Fibroblast of peridontal ligament (primary cell): ENCODE measurements around the gene ACSF3.

ENCODE experiments used
- DNase-seq: peaks from one replicate; pipeline ENCODE4 v3.0.0-alpha.2; 2010; ENCODE audit errors: extremely low read depth

The ACSF3 gene

DNA sequence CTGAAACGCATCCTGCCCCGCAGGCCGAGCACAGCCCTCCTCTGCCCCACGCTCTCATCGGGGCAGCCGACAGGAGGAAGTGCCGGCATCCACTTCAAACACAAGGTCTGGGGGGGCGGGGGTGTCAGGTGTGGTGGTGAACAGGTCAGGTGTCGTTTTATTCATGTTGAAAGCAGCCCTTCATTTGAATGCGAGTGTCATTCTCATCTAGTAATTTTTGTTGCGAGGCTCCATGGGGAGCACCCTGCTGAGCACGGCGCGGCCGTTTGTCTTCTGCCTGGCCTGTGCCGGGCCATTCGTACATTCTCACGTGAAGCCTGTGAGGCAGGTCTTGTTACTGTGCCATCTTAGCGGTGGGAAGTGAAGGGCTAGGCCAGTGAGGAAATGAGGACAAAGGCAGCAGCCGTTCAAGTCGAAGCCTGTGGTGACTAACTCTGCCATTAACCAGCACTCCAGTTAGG is 1.9 kb downstream of the ACSF3 start:
- DNase-seq, result no peak

DNA sequence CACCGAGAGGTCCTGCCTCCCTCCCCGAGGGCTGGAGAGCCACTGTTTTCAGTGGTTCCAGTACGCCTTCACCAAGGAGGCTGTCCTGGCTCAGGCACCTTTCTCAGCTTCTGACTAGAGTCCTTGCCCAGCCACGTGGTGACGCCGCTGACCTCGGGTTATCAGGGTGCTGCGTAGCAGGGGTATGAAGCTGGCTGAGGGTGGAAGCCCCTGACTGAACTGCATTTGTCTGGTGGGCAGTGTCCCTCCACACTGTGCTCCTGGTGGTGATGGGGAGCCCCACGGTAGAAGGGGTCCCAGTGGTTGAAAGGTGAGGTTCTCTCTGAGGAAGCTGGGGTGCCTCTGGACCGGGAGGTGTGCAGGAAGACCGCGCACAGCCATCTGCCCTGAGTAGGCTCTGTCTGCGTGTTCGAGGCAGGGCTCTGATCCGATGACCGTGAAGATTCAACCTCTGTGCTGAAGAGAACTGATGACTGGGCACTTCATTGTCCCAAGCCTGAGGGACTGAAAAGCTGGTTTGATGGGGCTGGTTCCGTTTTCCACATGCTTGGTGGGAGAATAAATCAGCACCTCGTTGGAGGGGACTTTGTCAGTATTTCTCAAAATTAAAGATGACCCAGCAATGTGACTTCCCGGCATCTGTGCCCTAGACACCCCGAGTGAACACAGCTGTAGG is 2.5 kb downstream of the ACSF3 start:
- no peak for DNase-seq

DNA sequence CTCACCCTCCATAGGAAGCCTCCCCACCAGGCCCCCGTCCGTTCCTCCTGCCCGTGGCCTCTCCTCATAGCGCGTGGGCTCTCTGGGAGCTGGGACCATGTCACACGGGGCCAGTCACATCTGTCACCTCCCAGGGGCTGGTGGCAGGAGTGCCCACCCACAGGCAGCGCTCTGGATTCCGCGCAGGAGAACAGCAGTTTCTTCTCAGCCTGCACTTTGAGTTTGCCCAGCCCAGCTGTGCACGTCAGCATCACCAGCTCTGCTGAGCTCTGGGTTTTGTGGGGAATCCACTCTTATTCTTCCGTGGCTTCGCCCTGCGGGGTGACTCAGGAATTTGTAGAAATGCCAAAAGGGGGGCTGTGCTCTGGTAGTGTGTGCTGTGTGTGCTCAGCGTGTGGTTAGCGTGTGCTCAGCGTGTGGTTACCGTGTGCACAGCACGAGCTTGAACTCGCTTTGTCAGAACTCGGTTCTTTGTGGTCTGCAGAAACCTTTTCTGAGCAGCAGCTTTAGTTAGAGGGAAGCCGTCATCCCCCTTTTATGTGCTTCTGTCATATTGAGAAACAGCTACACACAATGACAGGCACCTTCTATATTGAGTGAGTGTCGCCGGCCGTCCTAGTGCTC is 3.2 kb downstream of the ACSF3 start:
- no peak for DNase-seq

DNA sequence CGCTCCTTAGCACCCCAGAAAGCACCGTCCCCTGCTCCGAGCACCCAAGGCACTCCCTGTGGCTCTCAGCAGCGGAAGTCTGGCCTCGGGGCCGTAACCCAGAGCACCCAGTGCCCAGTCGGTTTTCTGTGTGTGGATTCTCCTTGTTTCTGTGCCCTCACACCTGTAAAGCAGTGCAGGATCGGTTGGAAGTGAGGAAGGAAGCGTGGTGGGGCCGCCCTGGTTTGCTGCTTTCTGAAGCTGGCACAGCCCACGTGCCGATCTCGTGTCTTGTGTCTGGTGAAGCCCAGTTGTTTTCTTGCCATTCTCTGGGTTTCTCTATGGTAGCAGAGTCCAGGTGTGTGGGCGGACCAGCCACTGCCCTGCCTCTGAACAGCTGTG is 3.7 kb downstream of the ACSF3 start:
- no peak for DNase-seq

DNA sequence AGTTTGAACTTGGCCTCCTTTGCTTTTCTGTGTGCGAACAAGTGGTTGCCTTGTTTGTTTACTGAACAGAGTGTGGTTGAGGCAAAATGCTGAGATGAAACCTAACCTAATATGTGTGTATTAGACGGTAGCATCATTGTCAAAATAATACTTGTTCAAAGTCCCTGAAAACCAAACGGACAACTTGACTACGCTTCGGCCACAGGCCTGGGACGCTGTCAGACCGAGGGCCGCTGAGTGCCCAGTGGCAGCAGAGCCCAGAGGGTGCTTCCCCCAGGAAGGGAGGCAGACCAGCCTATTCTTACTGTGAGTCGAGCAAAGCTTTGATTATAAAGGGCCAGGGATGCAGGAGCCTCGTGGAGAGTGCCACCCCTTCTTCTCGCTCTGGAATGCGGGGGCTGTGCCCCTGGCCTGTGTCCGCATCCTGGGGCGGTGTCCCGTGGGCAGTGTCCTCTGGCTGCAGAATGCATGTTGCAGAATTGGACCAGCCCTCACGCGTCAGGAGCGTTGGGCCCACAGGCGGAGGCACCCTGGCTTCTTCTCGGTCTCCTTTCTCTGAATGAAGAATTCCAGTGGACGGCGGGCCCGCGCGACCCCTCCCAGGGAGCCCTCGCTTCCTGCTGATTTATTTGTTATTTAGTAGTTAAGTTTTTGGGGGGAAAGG is 5.2 kb downstream of the ACSF3 start:
- DNase-seq, result no peak

DNA sequence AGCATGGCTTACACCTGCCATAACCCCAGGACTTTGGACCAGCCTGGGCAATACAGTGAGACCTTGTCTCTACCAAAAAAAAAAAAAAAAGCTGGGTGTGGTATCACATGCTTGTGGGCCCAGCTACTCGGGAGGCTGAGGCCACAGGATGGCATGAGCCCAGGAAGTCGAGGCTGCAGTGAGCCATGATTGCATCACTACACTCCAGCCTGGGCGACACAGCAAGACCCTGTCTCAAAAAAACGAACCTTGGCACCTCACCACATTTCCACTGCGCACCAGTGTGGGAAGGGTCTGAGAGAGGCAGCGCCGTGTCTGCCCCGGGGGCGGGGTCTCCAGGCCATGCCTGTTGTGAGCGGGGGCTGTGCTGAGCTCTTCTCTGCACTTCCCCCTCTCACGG is 6.3 kb downstream of the ACSF3 start:
- DNase-seq, result peak; percentile 25

DNA sequence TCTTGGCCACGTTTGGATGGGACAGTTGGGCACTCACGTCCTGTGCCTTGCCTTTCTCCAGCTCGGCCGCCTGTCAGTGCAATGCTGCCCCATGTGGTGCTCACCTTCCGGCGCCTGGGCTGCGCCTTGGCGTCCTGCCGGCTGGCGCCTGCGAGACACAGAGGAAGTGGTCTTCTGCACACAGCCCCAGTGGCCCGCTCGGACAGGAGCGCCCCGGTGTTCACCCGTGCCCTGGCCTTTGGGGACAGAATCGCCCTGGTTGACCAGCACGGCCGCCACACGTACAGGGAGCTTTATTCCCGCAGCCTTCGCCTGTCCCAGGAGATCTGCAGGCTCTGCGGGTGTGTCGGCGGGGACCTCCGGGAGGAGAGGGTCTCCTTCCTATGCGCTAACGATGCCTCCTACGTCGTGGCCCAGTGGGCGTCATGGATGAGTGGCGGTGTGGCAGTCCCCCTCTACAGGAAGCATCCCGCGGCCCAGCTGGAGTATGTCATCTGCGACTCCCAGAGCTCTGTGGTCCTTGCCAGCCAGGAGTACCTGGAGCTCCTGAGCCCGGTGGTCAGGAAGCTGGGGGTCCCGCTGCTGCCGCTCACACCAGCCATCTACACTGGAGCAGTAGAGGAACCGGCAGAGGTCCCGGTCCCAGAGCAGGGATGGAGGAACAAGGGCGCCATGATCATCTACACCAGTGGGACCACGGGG is 7.1 kb downstream of the ACSF3 start:
- DNase-seq, result no peak

DNA sequence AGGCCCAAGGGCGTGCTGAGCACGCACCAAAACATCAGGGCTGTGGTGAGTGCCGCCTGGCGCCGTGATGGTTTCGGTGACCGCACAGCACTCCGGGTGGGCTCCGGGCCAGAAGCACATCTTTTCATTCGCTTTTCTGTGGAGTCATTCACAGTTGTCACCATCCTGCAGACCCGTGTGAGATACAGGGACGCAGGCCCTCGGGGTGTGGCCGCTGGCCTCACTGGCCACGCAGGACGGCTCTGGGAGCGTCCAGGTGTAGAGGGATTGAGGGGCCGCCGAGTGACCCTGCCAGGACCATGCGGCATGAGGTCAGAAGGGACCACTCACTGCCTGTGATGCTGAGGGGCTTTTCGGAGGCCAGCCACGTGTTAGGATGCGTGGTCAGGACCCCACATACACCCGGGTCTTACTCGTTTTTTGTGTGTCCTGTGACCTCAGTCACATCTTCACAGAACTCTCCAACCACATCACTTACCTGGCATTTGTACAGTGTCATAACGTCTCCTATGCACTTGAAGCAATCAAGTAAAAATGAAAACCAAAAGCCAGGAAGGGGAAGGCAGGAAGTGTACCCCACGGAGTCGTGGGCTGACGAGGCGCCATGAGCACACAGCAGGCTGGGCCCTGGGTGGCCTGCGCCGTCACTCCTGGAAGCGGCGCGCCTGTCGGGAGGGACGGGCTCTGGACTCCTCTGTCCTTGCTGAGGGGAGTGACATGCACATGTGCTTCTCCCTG is 7.8 kb downstream of the ACSF3 start:
- no peak for DNase-seq

DNA sequence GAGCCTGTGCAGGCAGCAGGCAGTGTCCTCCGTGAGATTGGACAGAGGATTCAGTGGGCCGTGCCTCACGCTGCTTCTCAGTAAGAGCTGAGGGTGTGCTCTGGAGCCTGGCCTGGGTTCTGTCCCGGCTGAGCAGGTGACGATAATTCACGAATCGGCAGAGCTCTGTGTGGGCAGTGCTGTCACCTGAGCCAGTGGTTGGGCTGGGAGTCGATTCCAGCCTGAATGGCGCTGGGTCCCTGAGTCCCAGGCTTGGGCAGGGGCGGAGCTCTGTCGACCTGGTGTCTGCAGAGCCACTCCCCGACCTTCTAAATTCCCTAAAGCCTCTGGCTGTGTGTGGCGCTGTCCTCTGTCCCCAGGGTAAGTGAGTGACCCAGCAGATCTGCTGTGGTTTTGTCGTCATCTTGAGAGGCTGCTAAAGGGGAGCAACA is 8.4 kb downstream of the ACSF3 start:
- no peak for DNase-seq

DNA sequence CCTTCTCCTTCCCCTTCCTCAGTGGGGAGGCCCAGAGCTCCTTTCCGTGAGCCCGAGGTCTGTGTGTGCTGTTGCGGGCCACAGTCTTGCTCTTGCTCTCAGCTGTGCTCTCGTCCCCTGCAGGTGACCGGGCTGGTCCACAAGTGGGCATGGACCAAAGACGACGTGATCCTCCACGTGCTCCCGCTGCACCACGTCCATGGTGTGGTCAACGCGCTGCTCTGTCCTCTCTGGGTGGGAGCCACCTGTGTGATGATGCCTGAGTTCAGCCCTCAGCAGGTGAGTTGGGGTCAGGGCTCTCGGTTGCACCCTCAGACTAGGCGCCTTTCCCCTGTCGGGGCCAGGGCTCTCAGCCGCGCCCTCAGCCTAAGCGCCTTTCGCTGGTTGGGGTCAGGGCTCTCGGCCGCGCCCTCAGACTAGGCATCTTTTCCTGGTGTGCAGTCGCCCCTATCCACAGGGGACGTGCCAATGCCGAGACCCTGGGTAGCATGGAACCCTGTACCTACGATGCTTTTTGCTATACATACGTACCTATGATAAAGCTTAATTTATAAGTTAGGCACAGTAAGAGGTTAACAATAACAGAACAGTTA is 8.9 kb downstream of the ACSF3 start:
- no peak for DNase-seq

DNA sequence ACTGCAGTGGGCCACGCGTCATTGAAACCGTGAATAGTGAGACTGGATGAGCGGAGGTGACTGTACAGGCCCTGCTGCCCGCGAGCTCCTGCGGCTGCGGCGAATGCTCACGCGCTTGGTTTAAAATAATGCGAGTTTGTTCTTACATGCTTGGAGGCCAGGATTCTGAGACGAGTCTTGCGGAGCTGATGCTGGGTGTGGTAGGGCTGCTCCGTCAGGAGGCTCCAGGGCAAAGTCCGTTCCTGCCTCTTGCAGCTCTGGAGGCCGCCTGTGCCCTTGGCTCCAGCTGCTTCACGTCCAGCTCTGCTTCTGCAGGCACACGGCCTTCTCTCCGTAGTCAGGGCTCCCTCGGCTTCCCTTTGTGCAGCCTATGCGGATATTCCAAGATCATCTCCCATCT is 9.5 kb downstream of the ACSF3 start:
- DNase-seq, result no peak

DNA sequence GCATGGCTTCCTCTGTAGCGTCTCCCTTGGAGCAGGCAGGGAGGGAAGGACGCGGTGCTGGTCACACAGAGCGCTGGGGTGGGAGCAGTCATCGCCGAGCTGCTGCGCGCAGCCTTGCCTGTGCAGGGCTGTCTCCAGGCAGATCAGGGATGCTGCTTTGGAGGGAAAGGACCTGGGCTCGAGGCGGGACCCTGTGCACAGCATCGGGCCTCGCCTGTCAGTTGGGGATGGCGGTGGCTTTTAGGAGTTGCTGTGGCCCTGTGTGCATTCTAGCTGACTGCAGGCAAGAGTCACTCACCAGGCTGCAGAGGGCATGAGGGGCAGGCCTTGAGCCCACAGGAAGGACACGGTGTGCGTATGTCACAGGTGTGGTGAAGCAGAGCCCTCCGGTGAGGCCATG is 10.1 kb downstream of the ACSF3 start:
- DNase-seq, result no peak

DNA sequence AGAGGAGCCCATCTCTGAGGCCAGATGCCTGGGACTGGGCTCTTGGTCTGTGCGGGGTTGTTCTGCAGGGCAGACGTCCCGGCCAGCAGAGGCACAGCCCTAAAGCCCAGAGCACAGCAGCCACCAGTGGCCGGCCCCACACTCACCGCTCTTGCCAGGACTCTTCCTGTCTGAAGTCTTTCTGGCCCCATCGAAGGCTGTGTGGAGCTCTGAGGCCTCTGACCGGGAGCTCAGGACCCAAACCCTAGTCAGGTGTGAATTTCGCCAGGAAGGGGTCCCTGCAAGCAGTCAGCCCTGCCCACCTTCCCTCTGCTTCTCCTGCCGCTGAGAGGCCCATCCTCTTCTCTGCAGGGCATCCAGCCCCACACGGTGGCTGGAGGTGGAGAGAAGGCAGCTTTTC is 10.7 kb downstream of the ACSF3 start:
- no peak for DNase-seq

DNA sequence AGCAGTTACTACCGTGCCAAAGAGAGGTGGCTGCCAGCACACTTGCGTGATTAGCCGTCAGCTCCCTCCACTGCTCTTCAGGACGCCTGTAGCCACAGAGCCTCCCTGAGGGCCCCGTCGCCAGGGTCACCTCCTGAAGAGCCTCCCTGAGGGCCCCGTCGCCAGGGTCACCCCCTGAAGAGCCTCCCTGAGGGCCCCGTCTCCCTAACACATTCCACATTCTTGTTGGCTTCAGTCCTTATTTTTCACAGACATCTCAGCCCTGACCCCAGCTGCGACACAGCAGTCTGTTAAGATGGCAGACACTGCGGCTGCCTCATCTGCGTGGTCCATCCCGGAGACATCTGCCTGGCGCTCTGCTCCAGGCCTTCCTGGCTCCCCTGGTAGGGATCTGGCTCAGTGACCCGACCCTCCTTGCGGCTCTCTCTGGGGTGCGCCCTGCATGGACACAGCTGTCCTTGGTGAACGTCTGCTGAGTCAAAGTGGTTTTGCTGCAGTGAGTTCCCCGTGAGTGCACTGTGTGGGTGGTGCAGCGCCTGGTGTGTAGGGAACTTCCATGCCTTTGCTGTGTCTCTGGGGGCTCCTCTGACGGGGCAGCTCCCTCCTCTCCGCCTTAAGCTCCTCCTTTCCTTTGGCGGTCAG is 11.4 kb downstream of the ACSF3 start:
- no peak for DNase-seq

DNA sequence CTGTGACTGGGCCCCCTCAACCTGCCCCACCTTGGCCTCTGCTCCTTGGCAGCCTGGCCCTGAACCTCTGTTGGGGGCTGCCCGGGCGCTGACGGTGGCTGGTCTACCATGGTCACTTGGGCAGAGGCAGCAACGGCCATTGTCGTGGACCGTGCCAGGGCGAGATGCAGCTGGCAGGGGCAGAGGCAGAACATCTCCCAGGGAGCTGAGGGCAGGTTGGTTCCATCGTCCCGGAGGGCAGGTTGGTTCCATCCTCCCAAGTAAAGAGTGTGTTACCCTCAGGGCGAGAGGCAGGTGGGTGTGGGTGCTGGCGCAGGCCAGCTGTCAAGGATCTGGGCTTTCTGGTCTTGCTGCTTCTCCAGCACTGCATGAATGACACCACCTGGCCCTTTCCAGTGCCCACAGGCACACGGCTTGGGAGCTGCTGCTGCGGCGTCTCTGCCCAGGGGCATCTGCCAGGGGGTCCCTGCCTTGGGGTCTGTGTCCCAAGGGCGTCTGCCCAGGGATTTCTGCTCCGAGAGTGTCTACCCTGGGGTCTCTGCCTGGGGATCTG is 12.0 kb downstream of the ACSF3 start:
- DNase-seq, result no peak

DNA sequence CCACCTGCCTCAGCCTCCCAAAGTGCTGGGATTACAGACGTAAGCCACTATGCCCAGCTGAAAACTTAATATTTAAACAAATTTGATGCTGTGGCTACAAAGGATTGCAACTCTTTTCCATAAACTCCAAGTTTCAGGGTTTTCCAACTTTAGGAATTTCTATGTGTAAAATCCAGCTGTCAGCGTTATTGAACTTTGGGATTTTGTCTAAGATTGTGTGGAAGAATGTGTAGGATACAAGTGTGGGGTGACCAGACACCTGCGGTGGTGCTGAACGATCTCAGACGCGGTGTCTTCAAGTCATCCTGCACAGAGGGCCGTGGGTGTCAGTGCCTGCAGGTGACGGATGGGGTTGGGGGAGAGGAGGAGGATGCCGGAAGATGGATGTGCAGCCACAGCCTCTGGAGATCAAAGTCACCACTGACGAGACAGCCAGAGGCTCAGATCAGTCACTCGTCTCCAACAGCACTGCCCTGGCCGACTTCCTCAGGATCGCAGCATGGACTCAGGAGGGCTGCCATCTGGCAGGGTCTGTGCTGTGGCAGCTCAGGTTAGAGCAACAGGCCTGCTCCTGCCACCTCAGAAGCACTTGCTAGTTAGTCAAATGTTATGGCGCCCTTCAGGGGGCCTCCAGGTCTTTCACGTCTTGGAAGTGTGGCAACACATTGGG is 13.0 kb downstream of the ACSF3 start:
- DNase-seq, result no peak

DNA sequence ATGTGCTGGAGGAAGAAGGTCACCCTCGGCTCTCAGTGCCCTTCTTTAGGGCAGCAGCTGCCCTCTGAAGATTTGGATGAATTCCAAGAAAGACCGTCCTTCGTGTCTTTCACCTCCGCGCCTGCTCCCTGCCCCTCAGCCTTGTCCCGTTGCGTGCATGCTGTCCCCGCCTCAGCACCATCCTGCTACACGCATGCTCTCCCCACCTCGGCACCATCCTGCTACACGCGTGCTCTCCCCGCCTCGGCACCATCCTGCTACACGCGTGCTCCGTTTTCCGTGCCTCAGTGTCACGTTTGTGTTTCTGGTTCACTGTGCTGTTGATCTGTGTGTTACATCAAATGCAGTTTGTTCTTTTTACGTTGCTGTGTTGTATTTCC is 13.5 kb downstream of the ACSF3 start:
- DNase-seq, result no peak

DNA sequence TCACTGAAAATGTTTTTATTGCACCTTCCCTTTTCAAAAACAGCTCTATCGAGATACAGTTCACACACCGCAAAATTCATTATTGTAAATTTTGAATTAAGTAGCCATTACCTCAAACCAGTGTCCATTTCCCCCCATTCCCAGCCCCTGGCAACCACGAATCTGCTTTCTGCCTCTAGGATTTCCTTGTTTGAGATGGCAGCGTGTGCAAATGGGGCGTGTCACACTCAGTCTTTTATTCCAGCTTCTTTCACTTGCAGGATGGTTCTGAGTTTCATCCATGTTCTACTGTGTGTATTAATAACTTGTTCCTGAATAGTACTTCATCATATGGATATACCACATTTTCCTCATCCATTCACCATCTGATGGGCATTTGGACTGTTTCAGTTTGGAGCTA is 14.8 kb downstream of the ACSF3 start:
- no peak for DNase-seq

DNA sequence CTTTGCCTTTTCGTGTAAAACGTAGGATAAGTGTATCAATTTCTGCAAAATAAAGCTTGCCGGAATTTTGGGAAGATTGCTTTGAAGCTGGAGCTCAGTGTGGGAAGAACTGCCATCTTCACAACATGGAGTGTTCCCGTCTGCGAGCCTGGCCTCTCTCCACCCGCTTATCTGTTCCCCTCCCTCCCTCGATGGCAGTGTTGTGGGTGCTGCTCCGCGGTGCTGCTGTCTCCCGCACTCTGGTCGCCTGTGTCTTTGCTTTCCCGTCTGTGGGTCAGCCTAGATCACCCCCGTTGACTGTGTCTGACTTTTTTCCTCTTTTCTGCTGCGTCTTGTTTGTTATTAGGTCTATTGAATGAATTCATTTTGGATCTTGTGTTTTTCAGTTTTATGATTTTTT is 17.0 kb downstream of the ACSF3 start:
- DNase-seq, result no peak

DNA sequence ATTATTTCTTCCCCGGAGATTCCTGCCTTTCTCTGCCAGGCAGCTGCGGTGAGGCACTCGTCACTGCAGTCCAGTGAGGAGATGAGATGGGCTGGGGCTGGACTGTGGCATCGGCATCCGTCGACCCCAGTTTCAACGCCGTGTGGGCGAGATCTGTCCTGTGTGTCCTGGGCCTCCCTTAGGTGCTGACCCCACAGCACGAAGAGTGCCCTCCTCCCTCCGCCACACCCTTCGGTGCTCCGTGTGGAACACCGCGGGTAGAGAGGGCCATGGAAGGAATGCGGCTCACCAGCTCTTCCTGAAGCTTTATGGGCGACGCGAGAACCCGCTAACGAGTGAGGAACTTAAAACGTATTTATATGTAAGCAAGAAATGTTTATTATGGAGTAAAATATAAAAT is 17.6 kb downstream of the ACSF3 start:
- no peak for DNase-seq
